ENCODE measurements around the gene SPATA20.
A peak's percentile ranks its signal among the peaks of the same experiment; 100 is the strongest.

SPATA20 gene

DNA sequence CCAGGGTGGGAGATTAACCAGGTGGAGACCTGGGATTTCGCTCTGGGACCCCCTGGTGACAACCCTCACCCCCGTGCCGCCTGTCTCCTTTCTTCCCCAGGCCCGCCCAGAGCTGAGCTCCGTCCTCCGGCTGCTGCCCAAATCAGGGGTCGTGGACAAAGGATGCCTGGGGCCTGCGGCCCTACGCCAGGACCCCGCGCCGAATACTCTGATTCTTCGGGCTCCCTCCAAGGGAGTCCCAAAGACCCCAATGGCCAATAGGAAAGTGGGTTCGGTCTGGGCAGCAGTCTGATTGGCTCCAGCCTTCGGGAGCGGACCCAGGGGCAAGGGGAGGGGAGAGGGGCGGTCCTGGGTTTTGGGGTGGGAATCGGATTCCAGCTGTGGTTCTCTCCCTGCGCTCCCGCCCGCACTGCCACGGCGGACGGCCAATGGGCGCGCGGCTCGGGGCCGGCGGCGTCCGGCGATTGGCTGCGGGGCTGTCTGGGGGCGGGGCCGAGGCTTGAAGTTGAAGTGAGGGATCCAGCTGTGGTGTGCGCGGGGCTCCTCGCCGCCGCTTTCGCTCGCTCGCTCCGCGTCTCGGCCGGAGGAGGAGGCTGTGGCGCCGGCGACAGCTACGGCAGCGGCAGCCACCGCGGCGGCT, 13.3 kb downstream of the SPATA20 start, which contains the start of gene CACNA1G:
TSS of gene CACNA1G (plus strand) at position 531 of the 640 bp plus-strand sequence. CDS start 745 bp downstream, outside the sequence.
- peak; percentile 91 for DNase-seq

DNA sequence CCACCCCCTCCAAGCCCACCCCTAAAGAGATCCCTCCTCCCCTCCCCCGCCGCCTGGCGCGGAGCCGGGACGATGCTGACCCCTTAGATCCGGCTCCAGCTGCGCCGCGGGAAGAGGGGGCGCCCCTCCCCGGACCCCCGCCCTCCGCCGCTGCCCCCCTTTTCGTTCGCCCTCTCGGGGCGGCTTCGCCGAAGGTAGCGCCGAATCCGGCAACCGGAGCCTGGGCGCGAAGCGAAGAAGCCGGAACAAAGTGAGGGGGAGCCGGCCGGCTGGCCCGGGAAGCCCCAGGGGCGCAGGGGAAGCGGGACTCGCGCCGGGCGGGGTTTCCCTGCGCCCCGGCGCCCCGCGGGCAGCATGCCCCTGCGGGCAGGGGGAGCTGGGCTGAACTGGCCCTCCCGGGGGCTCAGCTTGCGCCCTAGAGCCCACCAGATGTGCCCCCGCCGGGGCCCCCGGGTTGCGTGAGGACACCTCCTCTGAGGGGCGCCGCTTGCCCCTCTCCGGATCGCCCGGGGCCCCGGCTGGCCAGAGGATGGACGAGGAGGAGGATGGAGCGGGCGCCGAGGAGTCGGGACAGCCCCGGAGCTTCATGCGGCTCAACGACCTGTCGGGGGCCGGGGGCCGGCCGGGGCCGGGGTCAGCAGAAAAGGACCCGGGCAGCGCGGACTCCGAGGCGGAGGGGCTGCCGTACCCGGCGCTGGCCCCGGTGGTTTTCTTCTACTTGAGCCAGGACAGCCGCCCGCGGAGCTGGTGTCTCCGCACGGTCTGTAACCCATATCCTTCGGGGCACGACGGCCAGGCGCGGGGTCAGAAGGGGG, 14.2 kb downstream of the SPATA20 start:
- peak; percentile 33 for DNase-seq

DNA sequence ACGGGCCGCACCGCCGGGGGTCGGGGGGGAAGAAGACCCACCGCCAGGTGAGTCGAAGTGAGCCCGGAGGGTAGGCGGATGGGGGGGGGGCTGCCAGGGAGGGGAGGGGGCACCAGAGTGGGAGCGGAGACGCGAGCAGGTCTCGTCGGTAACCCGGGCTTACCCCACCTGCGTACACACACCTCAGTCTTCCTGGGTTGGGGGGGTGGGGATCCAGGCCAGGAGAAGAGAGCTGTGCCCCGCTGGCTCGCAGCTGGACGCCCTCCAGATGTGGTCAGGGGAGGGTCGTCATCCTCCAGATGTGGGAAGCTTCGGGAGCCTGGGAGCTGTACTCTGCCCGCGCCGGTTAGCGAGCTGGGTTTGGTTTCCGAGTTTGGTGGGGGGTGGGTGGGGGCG, 14.8 kb downstream of the SPATA20 start:
- no peak for DNase-seq

- DNase-seq = no peak
Observed at GRCh38 chr17:50562242-50563091, 15.5 kb downstream of the SPATA20 start.

DNA sequence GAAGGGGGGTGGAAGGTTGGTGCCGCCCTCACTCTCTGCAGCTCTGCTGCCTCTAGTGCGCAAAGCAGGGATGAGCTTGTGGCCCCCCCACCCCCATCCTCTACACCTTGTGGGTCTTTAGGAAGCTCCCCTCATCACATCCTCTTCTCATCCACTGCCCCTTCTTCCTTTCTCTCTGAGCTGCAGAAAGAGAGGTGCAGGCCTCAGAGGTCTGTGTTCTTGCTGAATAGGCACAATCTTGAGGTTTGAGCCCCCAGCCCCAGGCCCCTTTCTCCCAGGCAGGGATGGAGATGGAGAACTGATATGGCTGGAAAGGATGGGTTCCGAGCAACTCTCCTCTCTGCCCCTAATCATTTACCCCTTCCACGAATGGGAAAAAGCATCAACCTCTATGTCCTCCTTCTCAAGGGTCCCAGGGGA, 16.1 kb downstream of the SPATA20 start:
- DNase-seq = no peak

DNA sequence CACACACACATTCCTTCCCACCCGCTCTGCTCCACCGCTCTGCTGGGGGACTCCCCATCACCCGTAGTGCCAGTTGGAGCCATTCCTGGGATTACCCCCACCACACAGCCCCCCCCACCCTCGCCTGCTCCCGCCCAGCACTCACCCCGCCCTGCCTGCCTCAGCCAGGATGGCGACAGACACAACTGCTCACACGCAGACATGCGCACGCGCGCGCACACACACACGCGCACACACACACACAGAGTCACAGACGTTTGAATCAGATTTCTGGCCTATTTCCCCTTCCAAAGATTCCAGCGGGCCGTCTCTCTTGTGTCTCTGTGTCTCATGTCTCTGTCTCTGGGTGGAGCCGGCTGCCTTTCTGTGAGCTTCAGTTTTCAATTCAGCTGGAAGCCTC, 17.9 kb downstream of the SPATA20 start:
- peak; percentile 21 for DNase-seq

- DNase-seq = no peak
Observed at GRCh38 chr17:50565402-50566350, 18.7 kb downstream of the SPATA20 start.

- no peak for DNase-seq
Observed at GRCh38 chr17:50566886-50567285, 19.9 kb downstream of the SPATA20 start.

GRCh38 chr17:50568659-50569058, 21.7 kb downstream of the SPATA20 start:
- no peak for DNase-seq

DNA sequence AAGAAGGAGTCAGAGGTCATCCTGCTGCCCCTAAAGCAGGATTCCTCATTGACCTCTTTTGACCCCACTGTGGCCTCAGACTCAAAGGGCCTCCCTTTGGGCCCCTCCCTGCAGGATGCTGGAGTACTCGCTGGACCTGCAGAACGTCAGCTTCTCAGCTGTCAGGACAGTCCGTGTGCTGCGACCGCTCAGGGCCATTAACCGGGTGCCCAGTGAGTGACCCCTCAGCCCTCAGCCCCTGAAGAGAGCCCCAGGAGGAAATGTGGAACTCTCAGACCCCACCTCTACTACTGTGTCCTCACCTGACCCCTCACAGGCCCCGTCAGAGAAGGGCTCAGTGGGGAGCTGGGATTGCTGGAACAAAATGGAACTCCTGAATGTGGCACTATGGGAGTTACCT, 22.6 kb downstream of the SPATA20 start:
- DNase-seq = no peak

DNA sequence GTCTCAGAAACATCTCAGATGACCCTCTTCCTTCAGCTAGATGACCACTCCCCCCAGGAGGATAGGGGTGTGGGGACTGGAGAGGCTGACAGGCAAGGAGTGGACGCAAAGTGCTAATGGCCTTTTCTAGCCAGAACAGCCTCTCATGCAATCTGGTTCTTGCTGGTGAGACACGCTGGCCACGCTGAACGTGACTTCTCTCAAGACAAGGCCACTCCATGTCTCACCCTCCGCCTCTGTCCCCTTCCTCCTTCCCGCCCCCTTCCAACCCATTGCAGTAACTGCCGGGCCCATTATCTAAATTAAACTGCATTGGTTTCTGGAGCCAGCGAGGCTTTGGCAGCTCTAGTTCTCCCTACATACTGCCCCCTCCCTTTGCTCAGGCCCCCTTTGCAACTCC, 23.1 kb downstream of the SPATA20 start:
- DNase-seq = no peak

DNA sequence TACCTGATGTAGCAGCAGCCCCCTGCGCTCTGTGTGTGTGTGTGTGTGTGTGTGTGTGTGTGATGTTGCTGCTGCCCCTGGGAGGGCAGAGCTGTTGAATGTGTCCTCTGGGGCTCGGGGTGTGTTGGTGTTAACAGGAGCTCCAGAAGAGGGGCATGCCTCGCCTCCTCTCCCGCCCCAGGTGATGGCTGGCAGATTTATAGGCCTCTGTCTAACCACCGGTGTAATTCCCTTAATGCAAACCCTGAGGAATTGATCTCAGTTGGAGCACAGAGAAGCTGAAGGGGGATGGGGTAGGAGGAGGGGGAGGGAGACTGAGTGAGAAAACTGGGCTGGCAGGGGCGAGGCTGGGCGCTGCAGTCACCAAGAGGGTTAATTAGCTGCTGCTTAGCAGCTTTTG, 23.6 kb downstream of the SPATA20 start:
- no peak for DNase-seq

GRCh38 chr17:50571681-50572080, 24.7 kb downstream of the SPATA20 start:
- no peak for DNase-seq

- DNase-seq = no peak
Observed at GRCh38 chr17:50572541-50572940, 25.6 kb downstream of the SPATA20 start.

DNA sequence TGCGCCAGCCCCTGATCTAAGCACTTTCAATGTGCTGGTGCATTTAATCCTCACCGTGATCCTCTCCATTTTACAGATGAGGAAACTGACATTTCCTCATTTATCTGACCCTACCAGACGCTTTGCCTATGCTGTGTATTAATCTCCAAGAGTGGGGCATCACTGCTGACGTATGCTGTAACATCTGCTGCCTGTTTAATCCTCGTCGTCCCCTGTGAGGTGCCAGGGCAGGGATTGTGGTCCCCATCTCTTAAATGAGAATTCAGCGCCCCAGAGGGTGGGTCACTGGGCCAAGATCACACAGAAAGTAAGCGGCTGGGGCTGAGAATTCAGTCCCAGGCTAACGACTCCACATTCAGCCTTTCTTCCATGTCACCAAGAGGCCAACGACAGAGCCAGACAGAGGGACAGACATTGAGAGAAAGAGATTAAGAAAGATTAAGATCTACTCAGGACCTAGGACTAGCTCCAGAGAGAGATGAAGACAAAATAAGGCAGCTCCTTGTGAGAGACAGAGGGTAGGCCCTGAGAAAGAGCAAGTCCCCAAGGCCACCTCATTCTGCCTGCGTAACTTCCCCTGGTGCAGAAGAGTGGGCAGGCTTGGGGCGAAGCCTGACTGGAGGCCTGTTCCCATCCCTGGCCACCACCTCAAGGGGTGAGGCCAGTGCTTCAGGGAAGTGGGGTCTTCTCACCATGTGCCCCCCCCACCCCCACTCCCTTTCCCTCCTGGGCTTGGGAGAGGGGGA, 27.1 kb downstream of the SPATA20 start:
- DNase-seq = no peak

GRCh38 chr17:50575581-50576210, 28.7 kb downstream of the SPATA20 start:
- DNase-seq = no peak

DNA sequence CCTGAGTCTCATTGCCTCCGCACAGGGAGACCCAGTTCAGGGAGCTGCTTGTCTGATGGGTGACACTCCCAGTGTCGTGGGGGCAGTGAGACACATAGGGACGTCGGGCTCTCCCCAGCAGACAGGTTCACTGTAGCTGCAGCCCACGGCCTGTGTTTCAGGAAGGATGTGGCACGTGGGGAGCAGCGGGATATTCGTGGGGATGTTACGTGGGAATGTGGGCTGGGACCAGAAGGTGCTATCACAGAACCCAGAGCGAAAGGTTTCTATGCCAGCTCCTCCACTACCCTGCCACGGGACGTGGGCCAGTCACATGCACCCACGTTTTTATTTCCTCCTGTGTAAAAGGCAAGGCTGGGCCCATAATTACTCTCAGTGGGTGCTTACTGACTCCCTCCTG, 29.9 kb downstream of the SPATA20 start:
- no peak for DNase-seq

DNA sequence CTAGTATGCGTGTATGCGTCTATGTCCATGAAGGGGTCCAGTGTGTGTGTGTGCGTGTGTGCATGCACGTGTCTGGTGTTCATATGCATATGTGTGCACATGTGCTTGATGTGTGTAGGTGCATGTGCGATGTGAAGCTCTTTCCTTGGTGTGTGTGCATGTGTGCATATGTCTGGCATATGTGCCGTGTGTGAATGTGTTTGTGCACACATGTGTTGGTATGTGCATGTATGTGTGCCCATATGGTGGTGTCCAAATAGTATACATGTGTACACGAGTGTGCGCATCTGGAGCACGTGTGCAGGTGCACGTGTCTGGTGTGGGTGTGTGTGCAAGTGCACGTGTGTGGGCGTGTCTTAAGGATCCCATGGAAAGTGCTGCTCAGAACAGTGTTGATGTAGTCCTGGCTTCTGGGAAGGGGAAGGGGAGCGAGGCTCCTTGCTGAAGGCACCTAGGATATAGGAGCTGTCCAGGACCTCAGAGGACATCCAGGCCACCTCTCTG, 30.5 kb downstream of the SPATA20 start:
- no peak for DNase-seq

DNA sequence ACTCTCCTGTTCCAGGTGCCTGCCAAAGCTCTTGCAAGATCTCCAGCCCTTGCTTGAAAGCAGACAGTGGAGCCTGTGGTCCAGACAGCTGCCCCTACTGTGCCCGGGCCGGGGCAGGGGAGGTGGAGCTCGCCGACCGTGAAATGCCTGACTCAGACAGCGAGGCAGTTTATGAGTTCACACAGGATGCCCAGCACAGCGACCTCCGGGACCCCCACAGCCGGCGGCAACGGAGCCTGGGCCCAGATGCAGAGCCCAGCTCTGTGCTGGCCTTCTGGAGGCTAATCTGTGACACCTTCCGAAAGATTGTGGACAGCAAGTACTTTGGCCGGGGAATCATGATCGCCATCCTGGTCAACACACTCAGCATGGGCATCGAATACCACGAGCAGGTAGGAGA, 31.2 kb downstream of the SPATA20 start:
- DNase-seq = no peak

DNA sequence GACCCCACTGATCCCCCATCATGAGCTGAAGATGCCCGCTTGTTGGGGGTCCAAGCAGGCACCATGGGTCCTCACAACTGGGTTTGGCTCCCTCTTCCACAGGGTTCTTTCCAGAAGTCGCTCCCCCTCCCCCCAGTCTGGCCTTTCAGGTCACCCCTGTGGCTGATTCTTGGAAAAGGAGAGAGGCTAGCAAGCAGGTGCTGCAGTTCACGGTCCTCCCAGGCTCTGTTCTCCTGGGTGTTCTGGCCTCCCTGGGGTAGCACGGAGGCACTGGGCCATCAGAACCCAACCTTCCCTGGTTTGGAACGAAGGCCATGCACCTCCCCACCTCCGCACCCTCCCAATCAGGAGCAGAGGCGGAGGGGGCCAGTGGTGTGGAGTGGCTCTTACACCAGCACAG, 32.4 kb downstream of the SPATA20 start:
- DNase-seq = no peak

GRCh38 chr17:50580646-50581045, 33.7 kb downstream of the SPATA20 start:
- no peak for DNase-seq
